AG04450 (cell line): ENCODE results near the gene MUTYH. TPM values are rescaled to one million over a fixed set of nuclear protein-coding genes. Genes with fewer than 3 reads are reported as not detected.

ENCODE experiments used
- CTCF ChIA-PET: fragments of 300-600, 350-600 bp; formaldehyde crosslinking; extraction: SDS; loops from one replicate; lab custom pipeline; 2022; ENCODE audit warnings: antibody characterized with exemption, inconsistent platforms; lab: Charles Lee
- POLR2A ChIA-PET: fragments of 350-600 bp; formaldehyde crosslinking; extraction: SDS; loops from one replicate; lab custom pipeline; 2021; ENCODE audit warnings: antibody characterized with exemption, inconsistent platforms; lab: Yijun Ruan, JAX
- DNase-seq: peaks from one replicate; pipeline ENCODE4 v3.0.0-alpha.2; 2011; ENCODE audit warnings: low read depth, low spot score
- H3K27ac ChIP-seq: one replicate; pipeline ENCODE4 v1.5.1; 2012; ENCODE audit warnings: low read depth, low read length, control low read depth
- H3K27me3 ChIP-seq: one replicate; pipeline ENCODE4 v1.6.0; 2012; ENCODE audit warnings: low read length; ENCODE audit not compliant: control insufficient read depth, insufficient read depth
- H3K4me3 ChIP-seq: 2 replicates; pipeline ENCODE4 v1.5.1; 2011; ENCODE audit warnings: mild to moderate bottlenecking, low read depth, low read length, control low read depth
- H3K9me3 ChIP-seq: 2 replicates; pipeline ENCODE4 v1.5.1; 2012; ENCODE audit warnings: low read length; ENCODE audit not compliant: control insufficient read depth, insufficient read depth
- polyA plus RNA-seq: library from polyadenylated mRNA; depleted of rRNA; stranded (reverse); fragments of >200 nt; gene quantifications from 2 replicates; pipeline ENCODE4 v1.2.3, GENCODE V29; 2011
- TF ChIP-seq, protein P1 (sequence below): IDR thresholded peaks from 2 replicates; pipeline ENCODE4 v1.5.1; 2011; ENCODE audit warnings: low read depth, low read length, control low read depth, inconsistent platforms

Gene MUTYH
- polyA plus RNA-seq, 1 experiment, result 5.8 TPM

DNA sequence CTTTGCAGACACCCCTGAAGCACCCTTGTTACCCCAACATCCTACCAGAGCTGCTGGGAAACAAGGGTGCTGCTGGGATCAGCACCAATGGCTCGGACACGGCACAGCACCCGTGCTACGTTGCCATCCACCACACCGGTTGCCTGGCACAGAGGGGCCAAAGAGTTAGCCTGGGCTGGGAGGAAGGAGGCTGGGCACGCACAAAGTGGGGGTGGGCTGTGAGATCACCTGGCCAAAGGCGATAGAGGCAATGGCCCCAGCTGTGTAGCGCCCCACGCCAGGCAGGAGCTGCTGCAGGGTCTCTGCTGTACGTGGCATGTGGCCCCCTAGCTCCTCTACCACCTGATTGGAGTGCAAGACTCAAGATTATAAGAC lies 7.9 kb downstream of the MUTYH start:
- ChIA-PET CTCF (interaction anchor here (1.0 kb wide), 1 partner anchor 27 kb away, joined by 3 read pairs; no protein-coding TSS in a partner anchor), POLR2A (no interaction called here)
- Histone ChIP-seq H3K27me3 (no peaks in the 10 kb centered on the region), H3K4me3 (no peak overlapping the region), H3K27ac (no peak overlapping the region), H3K9me3 (no peaks in the 10 kb centered on the region; the same call in 1 of the 2 replicates)
- no peak for DNase-seq
- TF ChIP-seq, protein P1, sequence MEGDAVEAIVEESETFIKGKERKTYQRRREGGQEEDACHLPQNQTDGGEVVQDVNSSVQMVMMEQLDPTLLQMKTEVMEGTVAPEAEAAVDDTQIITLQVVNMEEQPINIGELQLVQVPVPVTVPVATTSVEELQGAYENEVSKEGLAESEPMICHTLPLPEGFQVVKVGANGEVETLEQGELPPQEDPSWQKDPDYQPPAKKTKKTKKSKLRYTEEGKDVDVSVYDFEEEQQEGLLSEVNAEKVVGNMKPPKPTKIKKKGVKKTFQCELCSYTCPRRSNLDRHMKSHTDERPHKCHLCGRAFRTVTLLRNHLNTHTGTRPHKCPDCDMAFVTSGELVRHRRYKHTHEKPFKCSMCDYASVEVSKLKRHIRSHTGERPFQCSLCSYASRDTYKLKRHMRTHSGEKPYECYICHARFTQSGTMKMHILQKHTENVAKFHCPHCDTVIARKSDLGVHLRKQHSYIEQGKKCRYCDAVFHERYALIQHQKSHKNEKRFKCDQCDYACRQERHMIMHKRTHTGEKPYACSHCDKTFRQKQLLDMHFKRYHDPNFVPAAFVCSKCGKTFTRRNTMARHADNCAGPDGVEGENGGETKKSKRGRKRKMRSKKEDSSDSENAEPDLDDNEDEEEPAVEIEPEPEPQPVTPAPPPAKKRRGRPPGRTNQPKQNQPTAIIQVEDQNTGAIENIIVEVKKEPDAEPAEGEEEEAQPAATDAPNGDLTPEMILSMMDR, result no peak

DNA sequence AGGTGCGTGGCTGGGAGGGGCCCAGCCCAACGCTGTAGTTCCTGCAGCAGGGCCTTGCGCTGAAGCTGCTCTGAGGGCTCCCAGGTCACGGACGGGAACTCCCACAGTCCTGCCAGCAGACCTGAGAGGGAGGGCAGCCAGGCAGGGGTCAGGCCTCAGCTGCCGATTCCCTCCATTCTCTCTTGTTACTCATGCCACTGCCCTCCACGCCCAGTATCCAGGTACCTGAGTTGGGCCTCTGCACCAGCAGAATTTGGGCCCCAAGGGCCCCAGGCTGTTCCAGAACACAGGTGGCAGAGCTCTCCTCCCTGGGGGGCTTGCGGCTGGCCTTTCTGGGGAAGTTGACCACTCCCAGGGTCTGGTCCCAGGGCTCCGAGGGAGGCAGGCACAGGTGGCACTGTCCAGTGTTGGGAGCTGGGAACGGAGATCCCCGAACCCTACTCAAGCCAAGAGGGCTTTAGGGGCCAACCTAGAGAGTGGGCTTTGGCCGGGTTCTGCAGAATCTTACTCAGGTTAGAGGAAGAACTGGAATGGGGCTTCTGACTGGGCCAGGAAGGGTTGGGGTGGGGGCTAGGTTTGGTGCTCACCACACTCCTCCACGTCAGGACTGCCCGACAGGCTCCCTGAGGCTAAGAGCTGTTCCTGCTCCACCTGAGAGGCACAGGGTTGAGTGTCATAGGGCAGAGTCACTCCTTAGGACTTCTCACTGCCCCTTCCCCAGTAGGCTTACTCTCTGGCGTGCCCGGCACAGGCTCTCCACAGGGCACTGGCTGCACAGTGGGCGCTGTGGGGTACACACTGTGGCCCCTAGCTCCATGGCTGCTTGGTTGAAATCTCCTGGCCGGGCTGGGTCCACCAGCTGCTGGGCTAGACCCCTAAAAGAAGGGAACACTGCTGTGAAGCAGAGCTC lies 8.5 kb downstream of the MUTYH start:
- Histone ChIP-seq H3K27ac (no peak overlapping the region), H3K27me3 (no peaks in the 10 kb centered on the region), H3K9me3 (no peaks in the 10 kb centered on the region; the same call in 1 of the 2 replicates), H3K4me3 (no peak overlapping the region)
- ChIA-PET CTCF (interaction anchor here (1.0 kb wide), 1 partner anchor 27 kb away, joined by 3 read pairs; no protein-coding TSS in a partner anchor), POLR2A (no interaction called here)
- TF ChIP-seq, protein P1, result no peak
- no peak for DNase-seq

DNA sequence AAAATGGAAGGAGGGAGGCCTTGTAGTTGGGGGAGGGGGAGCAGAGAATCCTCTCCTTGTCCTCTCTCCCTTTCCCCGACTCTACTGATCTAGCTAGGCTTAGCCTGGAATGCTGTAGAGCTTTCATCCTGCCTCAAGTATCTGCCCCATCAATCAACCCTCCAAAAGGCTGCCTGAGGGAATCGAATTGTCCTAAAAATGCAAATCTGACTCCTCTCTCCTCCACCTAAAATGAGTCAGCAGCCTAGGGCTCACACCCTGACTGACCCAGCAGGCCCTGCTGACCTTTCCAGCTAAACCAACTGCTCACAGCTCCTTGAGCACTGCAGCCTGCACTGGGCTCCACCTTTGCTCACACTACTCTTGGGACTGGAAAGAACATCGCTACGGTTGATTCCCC lies 10.8 kb downstream of the MUTYH start:
- ChIA-PET CTCF (interaction anchor here (1.4 kb wide), 1 partner anchor 26 kb away, joined by 11 read pairs; no protein-coding TSS in a partner anchor), POLR2A (interaction anchor here (1.3 kb wide), 1 partner anchor 10 kb away, joined by 13 read pairs; the partner anchor contains the start of genes MUTYH and TOE1)
- Histone ChIP-seq H3K4me3 (no peak overlapping the region), H3K9me3 (no peaks in the 10 kb centered on the region; the same call in 1 of the 2 replicates), H3K27me3 (no peaks in the 10 kb centered on the region), H3K27ac (no peak overlapping the region)
- no peak for DNase-seq
- TF ChIP-seq, protein P1, result no peak

DNA sequence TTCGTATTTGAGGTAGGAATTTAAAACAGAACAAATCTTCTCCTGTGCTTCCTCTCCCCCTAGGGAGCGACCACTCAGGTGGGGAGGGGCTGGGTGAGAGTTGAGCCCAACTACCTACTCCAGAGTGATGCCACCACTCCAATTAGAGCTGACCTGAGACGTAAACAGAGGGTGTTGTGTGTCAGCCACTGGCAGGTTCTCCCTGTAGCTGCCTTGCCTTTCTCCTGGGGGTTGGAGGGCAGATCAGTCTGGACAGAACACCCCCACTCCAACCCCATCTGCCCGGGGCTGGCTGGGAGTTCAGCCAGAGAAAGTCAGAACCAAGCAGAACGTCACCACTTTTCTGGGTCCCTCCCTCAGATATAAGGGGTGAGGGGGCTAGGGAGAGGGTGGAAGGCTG lies 11.6 kb downstream of the MUTYH start:
- CTCF ChIA-PET, result interaction anchor here (0.6 to 1.4 kb wide), 2 partner anchors 25 to 314 kb away, joined by 4 to 11 read pairs; no protein-coding TSS in a partner anchor
- TF ChIP-seq, protein P1, result no peak

More for the DNA sequence above, 11.6 kb downstream of the MUTYH start:
- Histone ChIP-seq H3K9me3 (no peaks in the 10 kb centered on the region; the same call in 1 of the 2 replicates), H3K27me3 (no peaks in the 10 kb centered on the region), H3K27ac (no peak overlapping the region), H3K4me3 (no peak overlapping the region)
- POLR2A ChIA-PET, result interaction anchor here (0.6 to 1.3 kb wide), 2 partner anchors 11 to 181 kb away, joined by 4 to 13 read pairs; partner anchors contain the start of genes MUTYH and TOE1
- no peak for DNase-seq
